Measurements from ENCODE around the gene PKIG.
A peak's percentile ranks its signal among the peaks of the same experiment; 100 is the strongest.

Gene PKIG

DNA sequence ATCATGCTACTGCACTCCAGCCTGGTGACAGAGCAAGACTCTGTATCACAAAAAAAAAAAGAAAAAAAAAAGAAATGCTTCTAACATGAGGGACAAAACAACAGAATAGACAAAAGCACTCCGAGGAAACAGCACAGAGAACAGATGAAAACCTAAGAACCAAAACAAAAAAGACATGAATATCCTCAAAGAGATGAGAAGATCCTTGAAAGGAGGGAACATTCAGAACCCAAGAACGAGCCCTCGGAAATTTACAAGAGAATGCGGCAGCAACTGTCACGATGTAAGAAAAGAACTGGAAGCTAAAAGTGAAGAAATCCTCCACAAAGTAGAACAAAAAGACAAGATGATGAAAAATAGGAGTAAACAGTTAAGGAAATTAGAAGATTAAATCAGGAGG, 47.9 kb downstream of the PKIG start:
- Mint-ChIP-seq H3K9me3 (no peaks in the 10 kb centered on the region), H3K27me3 (no peaks in the 10 kb centered on the region), H3K27ac (ENCODE audit: low read depth) (peak overlapping the region; percentile 16), H3K4me3 (no peak overlapping the region), H3K4me1 (peaks cover 16% of the 10 kb centered on the region), H3K36me3 (ENCODE audit: insufficient read depth) (peaks cover 32% of the 10 kb centered on the region)
- DNase-seq (ENCODE audit: low spot score in 2 of 2) (no peak), ATAC-seq (replicated peaks; ENCODE audit: extremely low read depth, poor library complexity, severe bottlenecking) (no peak)

- Mint-ChIP-seq H3K9me3 (no peaks in the 10 kb centered on the region), H3K4me3 (no peak overlapping the region), H3K4me1 (peaks cover 5% of the 10 kb centered on the region), H3K27ac (ENCODE audit: low read depth) (no peak overlapping the region), H3K27me3 (no peaks in the 10 kb centered on the region), H3K36me3 (ENCODE audit: insufficient read depth) (peaks cover 46% of the 10 kb centered on the region)
- no peak for ATAC-seq (replicated peaks; ENCODE audit: extremely low read depth, poor library complexity, severe bottlenecking)
- no peak for DNase-seq (ENCODE audit: low spot score in 2 of 2)
Measured at GRCh38 chr20:44632103-44632752, 49.8 kb downstream of the PKIG start.

GRCh38 chr20:44633187-44633810, 50.9 kb downstream of the PKIG start:
- Mint-ChIP-seq H3K36me3 (ENCODE audit: insufficient read depth) (peaks cover 44% of the 10 kb centered on the region), H3K9me3 (no peaks in the 10 kb centered on the region), H3K27ac (ENCODE audit: low read depth) (peak overlapping the region; percentile 58), H3K27me3 (no peaks in the 10 kb centered on the region), H3K4me1 (peaks cover under 1% of the 10 kb centered on the region), H3K4me3 (no peak overlapping the region)
- ATAC-seq (replicated peaks; ENCODE audit: extremely low read depth, poor library complexity, severe bottlenecking) (no peak), DNase-seq (ENCODE audit: low spot score in 2 of 2) (no peak)

GRCh38 chr20:44633872-44634600, 51.7 kb downstream of the PKIG start:
- no peak for ATAC-seq (replicated peaks; ENCODE audit: extremely low read depth, poor library complexity, severe bottlenecking)
- peaks cover 42% of the 10 kb centered on the region for H3K36me3 Mint-ChIP-seq (ENCODE audit: insufficient read depth)
- H3K27ac Mint-ChIP-seq (ENCODE audit: low read depth): peak overlapping the region; percentile 58
- no peak overlapping the region for H3K4me3 Mint-ChIP-seq
- peaks cover 8% of the 10 kb centered on the region for H3K4me1 Mint-ChIP-seq
- no peak for DNase-seq (ENCODE audit: low spot score in 2 of 2)
- no peaks in the 10 kb centered on the region for H3K27me3 Mint-ChIP-seq
- H3K9me3 Mint-ChIP-seq: no peaks in the 10 kb centered on the region

DNA sequence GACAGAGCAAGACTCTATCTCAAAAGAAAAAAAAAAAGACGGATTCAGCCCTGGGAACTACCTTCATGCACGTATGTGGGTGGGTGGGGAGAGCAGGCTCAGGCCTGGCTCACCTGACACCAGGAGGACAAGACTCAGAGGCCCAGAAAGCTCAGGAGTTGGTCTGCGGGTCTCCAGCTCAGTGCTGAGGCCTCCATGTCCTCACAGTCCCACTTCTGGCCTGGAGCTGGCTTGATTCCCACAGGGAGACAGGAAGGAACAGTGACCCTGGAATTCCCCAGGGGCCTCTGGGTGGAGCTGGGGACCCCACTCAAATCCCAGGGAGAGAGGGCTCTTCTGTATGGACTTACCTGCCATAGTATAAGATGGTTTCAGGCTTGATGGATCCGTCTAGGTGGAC, 53.5 kb downstream of the PKIG start:
- ATAC-seq (replicated peaks; ENCODE audit: extremely low read depth, poor library complexity, severe bottlenecking) (no peak), DNase-seq (ENCODE audit: low spot score in 2 of 2) (no peak)
- Mint-ChIP-seq H3K9me3 (no peaks in the 10 kb centered on the region), H3K36me3 (ENCODE audit: insufficient read depth) (peaks cover 35% of the 10 kb centered on the region), H3K27me3 (no peaks in the 10 kb centered on the region), H3K4me3 (no peak overlapping the region), H3K27ac (ENCODE audit: low read depth) (peak overlapping the region; percentile 32), H3K4me1 (peaks cover 18% of the 10 kb centered on the region)

DNA sequence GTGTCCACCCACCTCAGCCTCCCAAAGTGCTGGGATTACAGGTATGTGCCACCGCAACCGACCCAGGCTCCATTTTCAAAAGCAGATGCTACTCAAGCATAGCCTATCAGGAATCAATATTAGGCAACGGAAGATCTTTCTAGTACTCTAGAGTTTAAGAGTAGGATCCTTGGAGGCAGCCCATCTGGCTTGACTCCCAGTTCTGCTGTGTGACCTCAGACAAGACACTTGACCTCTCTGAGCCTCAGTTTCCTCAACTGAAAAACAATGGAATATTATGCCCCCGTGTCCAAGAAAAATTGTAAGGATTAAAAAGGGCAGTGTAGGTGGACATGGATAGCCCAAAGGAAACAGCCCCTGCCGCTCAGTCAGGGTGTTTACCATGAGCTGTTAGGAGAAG, 54.7 kb downstream of the PKIG start:
- DNase-seq (ENCODE audit: low spot score in 2 of 2): no peak
- no peak for ATAC-seq (replicated peaks; ENCODE audit: extremely low read depth, poor library complexity, severe bottlenecking)
- Mint-ChIP-seq H3K9me3 (no peaks in the 10 kb centered on the region), H3K27ac (ENCODE audit: low read depth) (no peak overlapping the region), H3K4me3 (no peak overlapping the region), H3K36me3 (ENCODE audit: insufficient read depth) (peaks cover 35% of the 10 kb centered on the region), H3K4me1 (peaks cover 29% of the 10 kb centered on the region), H3K27me3 (no peaks in the 10 kb centered on the region)

- peaks cover 33% of the 10 kb centered on the region for H3K36me3 Mint-ChIP-seq (ENCODE audit: insufficient read depth)
- DNase-seq (ENCODE audit: low spot score in 2 of 2): no peak
Measured at GRCh38 chr20:44637522-44638372, 55.4 kb downstream of the PKIG start.

GRCh38 chr20:44640522-44640921, 58.1 kb downstream of the PKIG start:
- Mint-ChIP-seq H3K9me3 (no peaks in the 10 kb centered on the region), H3K36me3 (ENCODE audit: insufficient read depth) (peaks cover 32% of the 10 kb centered on the region), H3K4me3 (peak overlapping the region; percentile 37), H3K4me1 (peaks cover 60% of the 10 kb centered on the region), H3K27me3 (no peaks in the 10 kb centered on the region), H3K27ac (ENCODE audit: low read depth) (peak overlapping the region; percentile 95)
- ATAC-seq (replicated peaks; ENCODE audit: extremely low read depth, poor library complexity, severe bottlenecking): no peak
- DNase-seq (ENCODE audit: low spot score in 2 of 2): no peak

More at GRCh38 chr20:44637522-44638372, 55.4 kb downstream of the PKIG start:
- no peak for ATAC-seq (replicated peaks; ENCODE audit: extremely low read depth, poor library complexity, severe bottlenecking)
- H3K4me1 Mint-ChIP-seq: peaks cover 36% of the 10 kb centered on the region
- H3K27me3 Mint-ChIP-seq: no peaks in the 10 kb centered on the region
- H3K9me3 Mint-ChIP-seq: no peaks in the 10 kb centered on the region
- H3K27ac Mint-ChIP-seq (ENCODE audit: low read depth): no peak overlapping the region
- no peak overlapping the region for H3K4me3 Mint-ChIP-seq

- Mint-ChIP-seq H3K4me1 (peaks cover 69% of the 10 kb centered on the region), H3K27ac (ENCODE audit: low read depth) (peak overlapping the region; percentile 95), H3K27me3 (no peaks in the 10 kb centered on the region), H3K36me3 (ENCODE audit: insufficient read depth) (peaks cover 26% of the 10 kb centered on the region), H3K4me3 (peak overlapping the region; percentile 37), H3K9me3 (no peaks in the 10 kb centered on the region)
- DNase-seq (ENCODE audit: low spot score in 2 of 2) (no peak), ATAC-seq (replicated peaks; ENCODE audit: extremely low read depth, poor library complexity, severe bottlenecking) (no peak)
Measured at GRCh38 chr20:44641325-44641724, 58.9 kb downstream of the PKIG start.

- H3K27ac Mint-ChIP-seq (ENCODE audit: low read depth): peak overlapping the region; percentile 95
- ATAC-seq (replicated peaks; ENCODE audit: extremely low read depth, poor library complexity, severe bottlenecking): peak; percentile 21
Measured at GRCh38 chr20:44642203-44643153, 60.1 kb downstream of the PKIG start.

DNA sequence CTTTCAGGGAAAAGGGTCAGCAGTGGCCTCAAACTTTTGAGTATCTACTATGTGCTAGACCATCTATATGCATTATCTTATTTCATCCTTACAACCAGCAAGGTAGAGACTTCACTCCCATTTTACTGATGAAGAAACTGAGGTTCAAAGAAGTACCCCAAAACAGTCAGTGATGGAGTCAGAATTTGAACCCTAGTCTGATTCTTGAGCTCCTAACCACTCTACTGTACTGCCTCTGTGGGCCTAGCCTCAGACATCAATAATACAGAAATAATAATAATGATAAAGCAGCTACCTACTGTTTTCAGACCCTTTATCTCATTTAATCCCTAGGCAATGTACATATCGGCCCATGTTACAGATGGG, 60.8 kb downstream of the PKIG start:
- Mint-ChIP-seq H3K27me3 (no peaks in the 10 kb centered on the region), H3K27ac (ENCODE audit: low read depth) (peak overlapping the region; percentile 95), H3K4me3 (peak overlapping the region; percentile 69), H3K9me3 (no peaks in the 10 kb centered on the region), H3K36me3 (ENCODE audit: insufficient read depth) (peaks cover 22% of the 10 kb centered on the region), H3K4me1 (peaks cover 77% of the 10 kb centered on the region)
- ATAC-seq (replicated peaks; ENCODE audit: extremely low read depth, poor library complexity, severe bottlenecking) (no peak), DNase-seq (ENCODE audit: low spot score in 2 of 2) (no peak)

More at GRCh38 chr20:44642203-44643153, 60.1 kb downstream of the PKIG start:
- H3K4me1 Mint-ChIP-seq: peaks cover 77% of the 10 kb centered on the region
- DNase-seq (ENCODE audit: low spot score in 2 of 2): peak in 1 of 2 donors; percentile 22
- no peaks in the 10 kb centered on the region for H3K9me3 Mint-ChIP-seq
- H3K4me3 Mint-ChIP-seq: peak overlapping the region; percentile 69
- no peaks in the 10 kb centered on the region for H3K27me3 Mint-ChIP-seq
- peaks cover 22% of the 10 kb centered on the region for H3K36me3 Mint-ChIP-seq (ENCODE audit: insufficient read depth)

Measured in central memory CD8-positive, alpha-beta T cell (primary cell).